Loucy (cell line): ENCODE measurements around the gene NAB1.

ENCODE experiments used
- H2AFZ ChIP-seq: fragments of 200-600 bp; sonication (generic); 2 replicates; pipeline ENCODE4 v1.6.0; 2016; ENCODE audit warnings: antibody characterized with exemption, mild to moderate bottlenecking, low read length, moderate library complexity
- H3F3A ChIP-seq: fragments of 200-600 bp; 2 replicates; pipeline ENCODE4 v1.6.0; 2016; ENCODE audit warnings: antibody characterized with exemption, low read depth, mild to moderate bottlenecking
- H3K27me3 ChIP-seq: fragments of 200-600 bp; sonication (generic); 2 replicates; pipeline ENCODE4 v1.6.1; 2014; ENCODE audit warnings: low read length, mild to moderate bottlenecking; ENCODE audit not compliant: insufficient read depth, poor library complexity, severe bottlenecking
- H3K36me3 ChIP-seq: fragments of 200-600 bp; sonication (generic); 2 replicates; pipeline ENCODE4 v1.6.1; 2016; ENCODE audit warnings: low read length; ENCODE audit not compliant: insufficient read depth
- H3K4me1 ChIP-seq: fragments of 200-600 bp; sonication (generic); 2 replicates; pipeline ENCODE4 v1.5.1; 2014; ENCODE audit warnings: low read length, mild to moderate bottlenecking; ENCODE audit not compliant: insufficient read depth, poor library complexity, severe bottlenecking
- H3K4me2 ChIP-seq: fragments of 200-600 bp; sonication (generic); 2 replicates; pipeline ENCODE4 v1.6.0; 2014; ENCODE audit warnings: antibody characterized with exemption, low read length, low read depth, mild to moderate bottlenecking; ENCODE audit not compliant: poor library complexity, severe bottlenecking
- H3K4me3 ChIP-seq: fragments of 200-600 bp; sonication (generic); 2 replicates; pipeline ENCODE4 v1.5.1; 2014; ENCODE audit warnings: low read length, mild to moderate bottlenecking, mixed read lengths; ENCODE audit not compliant: poor library complexity, severe bottlenecking
- H3K79me2 ChIP-seq: fragments of 200-600 bp; sonication (generic); 2 replicates; pipeline ENCODE4 v1.6.1; 2014; ENCODE audit warnings: low read length; ENCODE audit not compliant: insufficient read depth
- H3K9ac ChIP-seq: fragments of 200-600 bp; sonication (generic); 2 replicates; pipeline ENCODE4 v1.6.0; 2014; ENCODE audit warnings: mild to moderate bottlenecking, low read depth, low read length, moderate library complexity; ENCODE audit not compliant: poor library complexity, severe bottlenecking
- H3K9me2 ChIP-seq: fragments of 200-600 bp; sonication (generic); replicated peaks from 2 replicates; pipeline ENCODE4 v1.6.1; 2016; ENCODE audit warnings: low read depth, low read length, mixed read lengths
- H3K9me3 ChIP-seq: fragments of 200-600 bp; sonication (generic); 2 replicates; pipeline ENCODE4 v1.6.1; 2014; ENCODE audit warnings: mild to moderate bottlenecking, antibody characterized with exemption, low read length, low read depth; ENCODE audit not compliant: insufficient read depth
- H4K20me1 ChIP-seq: fragments of 200-600 bp; sonication (generic); 2 replicates; pipeline ENCODE4 v1.6.0; 2014; ENCODE audit warnings: antibody characterized with exemption, low read length, mild to moderate bottlenecking; ENCODE audit not compliant: insufficient read depth, poor library complexity, severe bottlenecking
- CTCF ChIP-seq: fragments of 200-600 bp; sonication (generic); conservative IDR thresholded peaks from 2 replicates; pipeline ENCODE4 v1.5.1; 2014; ENCODE audit warnings: mild to moderate bottlenecking, antibody characterized with exemption, low read length
- EZH2phosphoT487 ChIP-seq: fragments of 200-600 bp; IDR thresholded peaks from 2 replicates; pipeline ENCODE4 v1.6.1; 2018; ENCODE audit warnings: antibody characterized with exemption, mild to moderate bottlenecking, moderate library complexity, borderline replicate concordance

Gene NAB1

GRCh38 chr2:190674966-190675650, 26.2 kb downstream of the NAB1 start:
- Histone ChIP-seq H3F3A (peaks cover 4% of the 10 kb centered on the region; the same call in 1 of the 2 replicates), H3K36me3 (peaks cover 62% of the 10 kb centered on the region), H2AFZ (no peak overlapping the region), H3K4me2 (no peak overlapping the region), H3K79me2 (peaks cover 21% of the 10 kb centered on the region), H3K9me3 (no peaks in the 10 kb centered on the region), H3K9me2 (no peaks in the 10 kb centered on the region), H3K4me3 (no peak overlapping the region), H4K20me1 (no peaks in the 10 kb centered on the region), H3K27me3 (no peaks in the 10 kb centered on the region), H3K4me1 (peaks cover 35% of the 10 kb centered on the region), H3K9ac (no peak overlapping the region)
- TF ChIP-seq EZH2phosphoT487 (no peak), CTCF (no peak)

- peaks cover 4% of the 10 kb centered on the region; the same call in 1 of the 2 replicates for H3F3A ChIP-seq
- H4K20me1 ChIP-seq, result no peaks in the 10 kb centered on the region
- no peaks in the 10 kb centered on the region for H3K27me3 ChIP-seq
- no peak overlapping the region for H3K9ac ChIP-seq
- H3K9me3 ChIP-seq, result no peaks in the 10 kb centered on the region
- H3K4me3 ChIP-seq, result no peak overlapping the region
- no peak for TF ChIP-seq CTCF
- TF ChIP-seq EZH2phosphoT487, result no peak
- peaks cover 27% of the 10 kb centered on the region for H3K79me2 ChIP-seq
- H2AFZ ChIP-seq, result no peak overlapping the region
- H3K36me3 ChIP-seq, result peaks cover 43% of the 10 kb centered on the region
- no peak overlapping the region for H3K4me2 ChIP-seq
- peaks cover 36% of the 10 kb centered on the region for H3K4me1 ChIP-seq
- no peaks in the 10 kb centered on the region for H3K9me2 ChIP-seq
Measured at GRCh38 chr2:190677255-190677654, 28.4 kb downstream of the NAB1 start.

- H3K4me1 ChIP-seq, result peaks cover 36% of the 10 kb centered on the region
- TF ChIP-seq EZH2phosphoT487 (no peak), CTCF (no peak)
- no peaks in the 10 kb centered on the region for H4K20me1 ChIP-seq
- peaks cover 4% of the 10 kb centered on the region; the same call in 1 of the 2 replicates for H3F3A ChIP-seq
- H3K4me3 ChIP-seq, result peak overlapping the region; percentile 29
- H2AFZ ChIP-seq, result no peak overlapping the region
- H3K9me3 ChIP-seq, result no peaks in the 10 kb centered on the region
- H3K9ac ChIP-seq, result peak overlapping the region; percentile 19
- peaks cover 24% of the 10 kb centered on the region for H3K79me2 ChIP-seq
- H3K9me2 ChIP-seq, result no peaks in the 10 kb centered on the region
- H3K36me3 ChIP-seq, result peaks cover 30% of the 10 kb centered on the region
- H3K27me3 ChIP-seq, result no peaks in the 10 kb centered on the region
- H3K4me2 ChIP-seq, result peak overlapping the region; percentile 62
Measured at GRCh38 chr2:190678444-190679162, 29.7 kb downstream of the NAB1 start.
